KMS-11 (cell line): ENCODE results near the gene TRIAP1.

ENCODE experiments used
- H2AFZ ChIP-seq: fragments of 200-600 bp; sonication (generic); 2 replicates; pipeline ENCODE4 v1.6.1; 2016; ENCODE audit warnings: antibody characterized with exemption, mixed run types, low read depth
- H3K27ac ChIP-seq: fragments of 200-600 bp; sonication (generic); 2 replicates; pipeline ENCODE4 v1.6.1; 2016; ENCODE audit warnings: mild to moderate bottlenecking, mixed run types
- H3K27me3 ChIP-seq: fragments of 200-600 bp; sonication (generic); 2 replicates; pipeline ENCODE4 v1.6.1; 2017; ENCODE audit warnings: mild to moderate bottlenecking, low read depth, mixed run types, moderate library complexity; ENCODE audit not compliant: insufficient read depth
- H3K36me3 ChIP-seq: fragments of 200-600 bp; sonication (generic); 2 replicates; pipeline ENCODE4 v1.6.1; 2017; ENCODE audit warnings: mild to moderate bottlenecking, mixed run types; ENCODE audit not compliant: insufficient read depth
- H3K4me1 ChIP-seq: fragments of 200-600 bp; sonication (generic); 2 replicates; pipeline ENCODE4 v1.6.1; 2016; ENCODE audit warnings: mild to moderate bottlenecking, low read depth, mixed run types; ENCODE audit not compliant: poor library complexity, severe bottlenecking
- H3K4me2 ChIP-seq: fragments of 200-600 bp; sonication (generic); 2 replicates; pipeline ENCODE4 v1.7.0; 2016; ENCODE audit warnings: mild to moderate bottlenecking, mixed run types
- H3K4me3 ChIP-seq: fragments of 200-600 bp; sonication (generic); IDR thresholded peaks from 2 replicates; pipeline ENCODE4 v1.6.1; 2017; ENCODE audit warnings: low read depth, low read length, mixed read lengths; ENCODE audit not compliant: insufficient read depth
- H3K79me2 ChIP-seq: fragments of 200-600 bp; sonication (generic); 2 replicates; pipeline ENCODE4 v1.6.1; 2016; ENCODE audit warnings: low read depth, mixed run types; ENCODE audit not compliant: insufficient read depth
- H3K9ac ChIP-seq: fragments of 200-600 bp; sonication (generic); 2 replicates; pipeline ENCODE4 v1.6.1; 2016; ENCODE audit warnings: mild to moderate bottlenecking, mixed run types
- H4K20me1 ChIP-seq: fragments of 200-600 bp; sonication (generic); 2 replicates; pipeline ENCODE4 v1.6.1; 2016; ENCODE audit warnings: mild to moderate bottlenecking, mixed run types; ENCODE audit not compliant: insufficient read depth
- CTCF ChIP-seq: fragments of 200-600 bp; sonication (generic); conservative IDR thresholded peaks from 2 replicates; pipeline ENCODE4 v1.6.1; 2017; ENCODE audit warnings: low read depth, mild to moderate bottlenecking, antibody characterized with exemption, low read length, moderate library complexity, mixed read lengths

The TRIAP1 gene

GRCh38 chr12:120397824-120398540 lies 48.2 kb downstream of the TRIAP1 start:
- no peak overlapping the region for H3K9ac ChIP-seq
- H3K79me2 ChIP-seq: no peaks in the 10 kb centered on the region
- H3K4me3 ChIP-seq: no peak overlapping the region
- no peaks in the 10 kb centered on the region for H3K4me1 ChIP-seq
- H3K27me3 ChIP-seq: no peaks in the 10 kb centered on the region
- no peaks in the 10 kb centered on the region for H4K20me1 ChIP-seq
- no peak overlapping the region for H2AFZ ChIP-seq
- no peaks in the 10 kb centered on the region for H3K36me3 ChIP-seq
- no peak overlapping the region for H3K27ac ChIP-seq
- TF ChIP-seq CTCF: no peak
- H3K4me2 ChIP-seq: no peak overlapping the region

- Histone ChIP-seq H3K27me3 (no peaks in the 10 kb centered on the region), H3K9ac (no peak overlapping the region), H3K36me3 (no peaks in the 10 kb centered on the region), H3K27ac (no peak overlapping the region), H3K4me2 (no peak overlapping the region), H3K79me2 (no peaks in the 10 kb centered on the region), H3K4me1 (no peaks in the 10 kb centered on the region), H2AFZ (no peak overlapping the region), H4K20me1 (no peaks in the 10 kb centered on the region), H3K4me3 (no peak overlapping the region)
- no peak for TF ChIP-seq CTCF
Observed at GRCh38 chr12:120394483-120395367, 51.5 kb downstream of the TRIAP1 start.
